Measurements from ENCODE around the gene UBE2F.

DNA sequence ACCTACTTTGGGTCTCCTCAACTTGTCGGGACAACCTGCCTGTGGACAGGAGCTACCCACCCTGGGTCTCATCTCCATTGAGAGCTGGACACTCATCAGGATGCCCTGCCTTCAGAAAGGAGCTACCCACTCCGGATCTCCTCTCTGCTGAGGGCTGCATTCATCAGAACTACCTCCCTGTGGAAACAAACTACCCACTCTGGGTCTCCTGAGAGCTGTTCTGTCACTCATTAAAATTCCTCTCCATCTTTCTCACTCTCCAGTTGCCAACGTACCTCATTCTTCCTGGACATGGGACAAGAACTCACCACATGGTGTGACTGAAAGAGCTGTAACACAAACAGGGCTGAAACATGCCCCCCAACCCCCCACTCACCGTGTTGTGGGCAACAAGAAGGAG lies 22.5 kb upstream of the UBE2F start:
- TF ChIP-seq, protein P1, sequence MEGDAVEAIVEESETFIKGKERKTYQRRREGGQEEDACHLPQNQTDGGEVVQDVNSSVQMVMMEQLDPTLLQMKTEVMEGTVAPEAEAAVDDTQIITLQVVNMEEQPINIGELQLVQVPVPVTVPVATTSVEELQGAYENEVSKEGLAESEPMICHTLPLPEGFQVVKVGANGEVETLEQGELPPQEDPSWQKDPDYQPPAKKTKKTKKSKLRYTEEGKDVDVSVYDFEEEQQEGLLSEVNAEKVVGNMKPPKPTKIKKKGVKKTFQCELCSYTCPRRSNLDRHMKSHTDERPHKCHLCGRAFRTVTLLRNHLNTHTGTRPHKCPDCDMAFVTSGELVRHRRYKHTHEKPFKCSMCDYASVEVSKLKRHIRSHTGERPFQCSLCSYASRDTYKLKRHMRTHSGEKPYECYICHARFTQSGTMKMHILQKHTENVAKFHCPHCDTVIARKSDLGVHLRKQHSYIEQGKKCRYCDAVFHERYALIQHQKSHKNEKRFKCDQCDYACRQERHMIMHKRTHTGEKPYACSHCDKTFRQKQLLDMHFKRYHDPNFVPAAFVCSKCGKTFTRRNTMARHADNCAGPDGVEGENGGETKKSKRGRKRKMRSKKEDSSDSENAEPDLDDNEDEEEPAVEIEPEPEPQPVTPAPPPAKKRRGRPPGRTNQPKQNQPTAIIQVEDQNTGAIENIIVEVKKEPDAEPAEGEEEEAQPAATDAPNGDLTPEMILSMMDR (IDR thresholded peaks at IDR 0.05 in 8 of 11, conservative IDR thresholded peaks at IDR 0.05 in 3 of 11), result no peak
- TF ChIP-seq POLR2AphosphoS5 (IDR thresholded peaks at IDR 0.05), result no peak
